Measurements from ENCODE around the gene TENT5C. TPM values are rescaled to one million over a fixed set of nuclear protein-coding genes. Genes with fewer than 3 reads are reported as not detected.
"Not testable (repeated sequence)": the region's sequence is repeated elsewhere in the genome, so short reads cannot be mapped to it uniquely, and the experiment has no call there.

The TENT5C gene
- total RNA-seq (10 to 100 TPM in 3 of 5 experiments, 1 to 10 TPM in 2; 3.7 to 47.0 (median 12.9) TPM), polyA plus RNA-seq (1 to 10 TPM in 1 of 2 donors, under 1 TPM in 1; 0.91 to 1.6 TPM), total RNA-seq (211 reads per million, percentile 93 among the genes with 10 or more reads in this experiment)

GRCh38 chr1:117605774-117606648, at the start of gene TENT5C:
Gene TENT5C, plus strand, starts transcription at chr1:117606048. Its CDS starts 16,821 bp downstream, at chr1:117622869.
- ATAC-seq (peak; percentile 97), DNase-seq (peak; percentile 98 to 99 (median 99))
- peak within 1 kb of the TSS; percentile 86 for H3K27ac ChIP-seq (ENCODE audit: low read depth, low read length)
- H3K27me3 ChIP-seq (ENCODE audit: control insufficient read depth in 2 of 2, insufficient read depth in 2 of 2, low read length in 2 of 2), result no peaks in the 10 kb centered on the region
- H3K27ac Mint-ChIP-seq, result peak within 1 kb of the TSS; percentile 96 to 99 (median 97)
- peaks cover 25 to 44% (median 32%) of the 10 kb centered on the region in 7 donors for H3K4me1 Mint-ChIP-seq
- CTCF ChIA-PET, result interaction anchor here (1.9 to 3.0 kb wide), 4 partner anchors 50 to 71 kb away, joined by 6 to 17 read pairs (median 11); no protein-coding TSS in a partner anchor
- no peaks in the 10 kb centered on the region for H3K9me3 Mint-ChIP-seq
- no peaks in the 10 kb centered on the region for H3K9me3 ChIP-seq (ENCODE audit: control insufficient read depth in 2 of 3, low read length in 3 of 3)
- peaks cover 0 to 42% (median 0%) of the 10 kb centered on the region in 5 donors for H3K27me3 Mint-ChIP-seq
- H3K36me3 ChIP-seq (ENCODE audit: control insufficient read depth in 2 of 3, insufficient read depth in 3 of 3, low read length in 3 of 3), result no peaks in the 10 kb centered on the region
- POLR2A ChIA-PET, result interaction anchor here (0.7 to 4.3 kb wide), 9 partner anchors 26 to 69 kb away, joined by 3 to 42 read pairs (median 11); no protein-coding TSS in a partner anchor
- intact Hi-C loops (cut with micrococcal nuclease), result loop anchor here (1.0 to 10.0 kb wide), 22 partner anchors 9 to 1536 kb away; partner anchors contain the start of genes GDAP2 (in 2 of the 2), MAN1A2 (in 2 of the 2), WDR3 (in 2 of the 2) and ATP1A1 (in 1 of the 2)
- H3K36me3 Mint-ChIP-seq, result peaks cover 0 to 25% (median 8%) of the 10 kb centered on the region in 5 donors
- peaks cover 20 to 22% of the 10 kb centered on the region in 2 donors for H3K4me1 ChIP-seq (ENCODE audit: control insufficient read depth in 2 of 2, insufficient read depth in 2 of 2, low read length in 2 of 2)
- peak within 1 kb of the TSS; percentile 94 to 100 (median 98) for H3K4me3 Mint-ChIP-seq
- H3K4me3 ChIP-seq (ENCODE audit: low read length), result peak within 1 kb of the TSS; percentile 79

- H3K9me3 ChIP-seq (ENCODE audit: control insufficient read depth in 2 of 3, low read length in 3 of 3), result no peaks in the 10 kb centered on the region
- intact Hi-C loops (cut with micrococcal nuclease), result no loop called here
- no peak for DNase-seq
- Mint-ChIP-seq H3K4me3 (no peak overlapping the region), H3K36me3 (peaks cover 5 to 11% (median 8%) of the 10 kb centered on the region in 5 donors), H3K27ac (no peak overlapping the region), H3K4me1 (no peaks in the 10 kb centered on the region), H3K27me3 (peaks cover 0 to 36% (median 0%) of the 10 kb centered on the region in 5 donors), H3K9me3 (peaks cover 4 to 21% (median 8%) of the 10 kb centered on the region in 11 donors)
- no peak for ATAC-seq
- H3K4me3 ChIP-seq (ENCODE audit: low read length), result no peak overlapping the region
- ChIA-PET POLR2A (no interaction called here), CTCF (interaction anchor here (1.2 kb wide), 1 partner anchor 22 kb away, joined by 3 read pairs; no protein-coding TSS in a partner anchor)
- H3K36me3 ChIP-seq (ENCODE audit: control insufficient read depth in 2 of 3, insufficient read depth in 3 of 3, low read length in 3 of 3), result no peaks in the 10 kb centered on the region
- no peaks in the 10 kb centered on the region for H3K4me1 ChIP-seq (ENCODE audit: control insufficient read depth in 2 of 2, insufficient read depth in 2 of 2, low read length in 2 of 2)
- no peak overlapping the region for H3K27ac ChIP-seq (ENCODE audit: low read depth, low read length)
- no peaks in the 10 kb centered on the region for H3K27me3 ChIP-seq (ENCODE audit: control insufficient read depth in 2 of 2, insufficient read depth in 2 of 2, low read length in 2 of 2)
Observed at GRCh38 chr1:117556341-117556740, 49.5 kb upstream of the TENT5C start.

- CTCF ChIA-PET, result no interaction called here
- H3K36me3 Mint-ChIP-seq, result peaks cover 5 to 11% (median 8%) of the 10 kb centered on the region in 5 donors
- H3K4me3 Mint-ChIP-seq, result no peak overlapping the region
- intact Hi-C loops (cut with micrococcal nuclease), result no loop called here
- H3K4me1 Mint-ChIP-seq, result peaks cover 0 to 4% (median 0%) of the 10 kb centered on the region in 7 donors
- no peak overlapping the region for H3K27ac Mint-ChIP-seq
- Histone ChIP-seq H3K36me3 (ENCODE audit: control insufficient read depth in 2 of 3, insufficient read depth in 3 of 3, low read length in 3 of 3) (no peaks in the 10 kb centered on the region), H3K27ac (ENCODE audit: low read depth, low read length) (no peak overlapping the region), H3K4me1 (ENCODE audit: control insufficient read depth in 2 of 2, insufficient read depth in 2 of 2, low read length in 2 of 2) (no peaks in the 10 kb centered on the region), H3K27me3 (ENCODE audit: control insufficient read depth in 2 of 2, insufficient read depth in 2 of 2, low read length in 2 of 2) (no peaks in the 10 kb centered on the region), H3K9me3 (ENCODE audit: control insufficient read depth in 2 of 3, low read length in 3 of 3) (no peaks in the 10 kb centered on the region), H3K4me3 (ENCODE audit: low read length) (no peak overlapping the region)
- H3K9me3 Mint-ChIP-seq, result peaks cover 4 to 21% (median 8%) of the 10 kb centered on the region in 11 donors
- DNase-seq, result no peak
- ATAC-seq, result no peak
- H3K27me3 Mint-ChIP-seq, result peaks cover 0 to 36% (median 0%) of the 10 kb centered on the region in 5 donors
- POLR2A ChIA-PET, result no interaction called here
Observed at GRCh38 chr1:117556976-117557375, 48.9 kb upstream of the TENT5C start.

- intact Hi-C loops (cut with micrococcal nuclease), result not testable (repeated sequence)
Observed at GRCh38 chr1:117558451-117558850, 47.4 kb upstream of the TENT5C start.

GRCh38 chr1:117559139-117559538, 46.7 kb upstream of the TENT5C start:
- Mint-ChIP-seq H3K36me3 (peaks cover 6 to 11% (median 8%) of the 10 kb centered on the region in 5 donors), H3K27me3 (peaks cover 0 to 29% (median 0%) of the 10 kb centered on the region in 5 donors), H3K4me1 (peaks cover 0 to 4% (median 0%) of the 10 kb centered on the region in 7 donors), H3K9me3 (peaks cover 4 to 21% (median 8%) of the 10 kb centered on the region in 11 donors), H3K27ac (no peak overlapping the region), H3K4me3 (no peak overlapping the region)
- H3K9me3 ChIP-seq (ENCODE audit: control insufficient read depth in 2 of 3, low read length in 3 of 3), result no peaks in the 10 kb centered on the region
- no peaks in the 10 kb centered on the region for H3K36me3 ChIP-seq (ENCODE audit: control insufficient read depth in 2 of 3, insufficient read depth in 3 of 3, low read length in 3 of 3)
- no peak for ATAC-seq
- CTCF ChIA-PET, result interaction anchor here (0.6 kb wide), 1 partner anchor 42 kb away, joined by 3 read pairs; no protein-coding TSS in a partner anchor
- H3K27ac ChIP-seq (ENCODE audit: low read depth, low read length), result no peak overlapping the region
- no peaks in the 10 kb centered on the region for H3K4me1 ChIP-seq (ENCODE audit: control insufficient read depth in 2 of 2, insufficient read depth in 2 of 2, low read length in 2 of 2)
- no peak for DNase-seq
- intact Hi-C loops (cut with micrococcal nuclease), result no loop called here
- H3K4me3 ChIP-seq (ENCODE audit: low read length), result no peak overlapping the region
- H3K27me3 ChIP-seq (ENCODE audit: control insufficient read depth in 2 of 2, insufficient read depth in 2 of 2, low read length in 2 of 2), result no peaks in the 10 kb centered on the region
- POLR2A ChIA-PET, result no interaction called here

More at GRCh38 chr1:117558451-117558850, 47.4 kb upstream of the TENT5C start:
- H3K4me1 ChIP-seq (ENCODE audit: control insufficient read depth in 2 of 2, insufficient read depth in 2 of 2, low read length in 2 of 2); H3K36me3 ChIP-seq (ENCODE audit: control insufficient read depth in 2 of 3, insufficient read depth in 3 of 3, low read length in 3 of 3); H3K4me3 ChIP-seq (ENCODE audit: low read length); H3K9me3 ChIP-seq (ENCODE audit: control insufficient read depth in 2 of 3, low read length in 3 of 3); H3K4me1 Mint-ChIP-seq; H3K27me3 ChIP-seq (ENCODE audit: control insufficient read depth in 2 of 2, insufficient read depth in 2 of 2, low read length in 2 of 2); CTCF ChIA-PET; POLR2A ChIA-PET; ATAC-seq; H3K27ac Mint-ChIP-seq; H3K4me3 Mint-ChIP-seq; DNase-seq; H3K27ac ChIP-seq (ENCODE audit: low read depth, low read length): not testable (repeated sequence)
- Mint-ChIP-seq H3K9me3 (peaks cover 4 to 21% (median 8%) of the 10 kb centered on the region in 11 donors), H3K36me3 (peaks cover 6 to 11% (median 8%) of the 10 kb centered on the region in 5 donors), H3K27me3 (peaks cover 0 to 28% (median 0%) of the 10 kb centered on the region in 5 donors)

- no peaks in the 10 kb centered on the region for H3K4me1 ChIP-seq (ENCODE audit: control insufficient read depth in 2 of 2, insufficient read depth in 2 of 2, low read length in 2 of 2)
- peaks cover 4 to 21% (median 8%) of the 10 kb centered on the region in 11 donors for H3K9me3 Mint-ChIP-seq
- no peaks in the 10 kb centered on the region for H3K27me3 ChIP-seq (ENCODE audit: control insufficient read depth in 2 of 2, insufficient read depth in 2 of 2, low read length in 2 of 2)
- DNase-seq (no peak), ATAC-seq (no peak)
- CTCF ChIA-PET, result no interaction called here
- intact Hi-C loops (cut with micrococcal nuclease), result no loop called here
- H3K27ac Mint-ChIP-seq, result no peak overlapping the region
- H3K27me3 Mint-ChIP-seq, result peaks cover 0 to 27% (median 0%) of the 10 kb centered on the region in 5 donors
- H3K36me3 Mint-ChIP-seq, result peaks cover 6 to 11% (median 8%) of the 10 kb centered on the region in 5 donors
- POLR2A ChIA-PET, result no interaction called here
- H3K4me3 ChIP-seq (ENCODE audit: low read length), result no peak overlapping the region
- peaks cover 0 to 6% (median 0%) of the 10 kb centered on the region in 7 donors for H3K4me1 Mint-ChIP-seq
- H3K9me3 ChIP-seq (ENCODE audit: control insufficient read depth in 2 of 3, low read length in 3 of 3), result no peaks in the 10 kb centered on the region
- H3K27ac ChIP-seq (ENCODE audit: low read depth, low read length), result no peak overlapping the region
- H3K4me3 Mint-ChIP-seq, result no peak overlapping the region
- H3K36me3 ChIP-seq (ENCODE audit: control insufficient read depth in 2 of 3, insufficient read depth in 3 of 3, low read length in 3 of 3), result no peaks in the 10 kb centered on the region
Observed at GRCh38 chr1:117559985-117560384, 45.9 kb upstream of the TENT5C start.
